SK-N-SH treated with all-trans-retinoic acid at 6 μM for 48 hours (cell line): ENCODE results near the gene CPSF4L.

Source experiments
- ATAC-seq: fragments of 200-7000 bp; cut with Tn5 transposase; 3 replicates; pipeline ENCODE4 v1.9.1; 2020; ENCODE audit warnings: mild to moderate bottlenecking, moderate library complexity
- ARNTL ChIP-seq: fragments of 450-650 bp; formaldehyde crosslinking; IDR thresholded peaks from 2 replicates; pipeline ENCODE4 v1.5.0; 2020; ENCODE audit warnings: low read depth, mild to moderate bottlenecking, moderate library complexity, borderline replicate concordance
- BACH2 ChIP-seq: fragments of 250-450 bp; sonication (Bioruptor Pico); IDR thresholded peaks from 2 replicates; pipeline ENCODE4 v1.9.0; 2021; ENCODE audit warnings: mild to moderate bottlenecking, borderline replicate concordance
- CREB5 ChIP-seq: fragments of 250-450 bp; sonication (Bioruptor Pico); IDR thresholded peaks from 2 replicates; pipeline ENCODE4 v1.5.1; 2020; ENCODE audit warnings: low read depth, mild to moderate bottlenecking, moderate library complexity
- CSDC2 ChIP-seq: fragments of 250-450 bp; sonication (Bioruptor Pico); IDR thresholded peaks from 2 replicates; pipeline ENCODE4 v1.5.0; 2020; ENCODE audit warnings: mild to moderate bottlenecking, moderate library complexity
- CSRNP3 ChIP-seq: fragments of 250-450 bp; sonication (Bioruptor Pico); IDR thresholded peaks from 2 replicates; pipeline ENCODE4 v1.5.1; 2021; ENCODE audit warnings: mild to moderate bottlenecking, moderate library complexity
- ESRRG ChIP-seq: fragments of 250-450 bp; sonication (Bioruptor Pico); IDR thresholded peaks from 2 replicates; pipeline ENCODE4 v1.6.1; 2021; ENCODE audit warnings: mild to moderate bottlenecking
- GLIS3 ChIP-seq: fragments of 250-450 bp; sonication (Bioruptor Pico); IDR thresholded peaks from 2 replicates; pipeline ENCODE4 v1.5.0; 2020; ENCODE audit warnings: mild to moderate bottlenecking, moderate library complexity
- ISL1 ChIP-seq: fragments of 250-450 bp; sonication (Bioruptor Pico); IDR thresholded peaks from 2 replicates; pipeline ENCODE4 v2.1.2; 2022; ENCODE audit warnings: mild to moderate bottlenecking, moderate library complexity
- OSR1 ChIP-seq: fragments of 250-450 bp; sonication (Bioruptor Pico); IDR thresholded peaks from 2 replicates; pipeline ENCODE4 v1.8.0; 2022; ENCODE audit warnings: moderate library complexity, mild to moderate bottlenecking, inconsistent platforms
- PATZ1 ChIP-seq: fragments of 250-450 bp; sonication (Bioruptor Pico); IDR thresholded peaks from 2 replicates; pipeline ENCODE4 v1.8.0; 2020; ENCODE audit warnings: mild to moderate bottlenecking, moderate library complexity, borderline replicate concordance
- PPARA ChIP-seq: fragments of 250-450 bp; sonication (Bioruptor Pico); IDR thresholded peaks from 2 replicates; pipeline ENCODE4 v1.5.0; 2020; ENCODE audit warnings: mild to moderate bottlenecking, borderline replicate concordance
- RARB ChIP-seq: fragments of 250-450 bp; sonication (Bioruptor Pico); IDR thresholded peaks from 2 replicates; pipeline ENCODE4 v1.8.0; 2021; ENCODE audit warnings: mild to moderate bottlenecking, moderate library complexity
- SNAI2 ChIP-seq: fragments of 250-450 bp; sonication (Bioruptor Pico); IDR thresholded peaks from 2 replicates; pipeline ENCODE4 v1.5.0; 2020; ENCODE audit warnings: mild to moderate bottlenecking, moderate library complexity
- TCF4 ChIP-seq: fragments of 250-450 bp; sonication (Bioruptor Pico); IDR thresholded peaks from 2 replicates; pipeline ENCODE4 v1.8.0; 2021; ENCODE audit warnings: mild to moderate bottlenecking, moderate library complexity, borderline replicate concordance
- TOX ChIP-seq: fragments of 250-450 bp; sonication (Bioruptor Pico); IDR thresholded peaks from 2 replicates; pipeline ENCODE4 v1.8.0; 2021; ENCODE audit warnings: mild to moderate bottlenecking, moderate library complexity, borderline replicate concordance
- TSHZ2 ChIP-seq: fragments of 250-450 bp; sonication (Bioruptor Pico); IDR thresholded peaks from 2 replicates; pipeline ENCODE4 v1.5.0; 2020; ENCODE audit warnings: mild to moderate bottlenecking, moderate library complexity
- ZFP3 ChIP-seq: fragments of 250-450 bp; sonication (Bioruptor Pico); IDR thresholded peaks from 2 replicates; pipeline ENCODE4 v1.5.0; 2020; ENCODE audit warnings: mild to moderate bottlenecking, moderate library complexity
- ZFP30 ChIP-seq: fragments of 450-650 bp; formaldehyde crosslinking; IDR thresholded peaks from 2 replicates; pipeline ENCODE4 v1.5.0; 2022; ENCODE audit warnings: mild to moderate bottlenecking, moderate library complexity
- ZNF565 ChIP-seq: fragments of 450-650 bp; formaldehyde crosslinking; conservative IDR thresholded peaks from 2 replicates; pipeline ENCODE4 v1.5.0; 2020; ENCODE audit warnings: low read depth, mild to moderate bottlenecking, moderate library complexity
- ZNF70 ChIP-seq: fragments of 450-650 bp; formaldehyde crosslinking; IDR thresholded peaks from 2 replicates; pipeline ENCODE4 v1.5.0; 2020; ENCODE audit warnings: mild to moderate bottlenecking, moderate library complexity
- ZNF8 ChIP-seq: fragments of 450-650 bp; formaldehyde crosslinking; IDR thresholded peaks from 2 replicates; pipeline ENCODE4 v1.5.0; 2020; ENCODE audit warnings: mild to moderate bottlenecking, moderate library complexity

The CPSF4L gene

GRCh38 chr17:73268582-73269328 is 7.1 kb upstream of the CPSF4L start:
- peak; percentile 39 for ATAC-seq
- TF ChIP-seq GLIS3 (CRISPR knock-in tag): no peak
- no peak for TF ChIP-seq ZNF70 (CRISPR knock-in tag)
- no peak for TF ChIP-seq ARNTL (CRISPR knock-in tag)
- TF ChIP-seq TSHZ2 (CRISPR knock-in tag): no peak

- TF ChIP-seq PPARA (no peak), CREB5 (CRISPR knock-in tag) (no peak), ESRRG (CRISPR knock-in tag) (no peak), TOX (CRISPR knock-in tag) (no peak), BACH2 (CRISPR knock-in tag) (no peak), ARNTL (CRISPR knock-in tag) (no peak), ZNF565 (CRISPR knock-in tag) (no peak), TCF4 (CRISPR knock-in tag) (no peak), PATZ1 (CRISPR knock-in tag) (no peak), CSRNP3 (CRISPR knock-in tag) (no peak), ZNF70 (CRISPR knock-in tag) (no peak), ISL1 (no peak), CSDC2 (no peak), ZNF8 (CRISPR knock-in tag) (no peak), ZFP3 (CRISPR knock-in tag) (no peak)
- TF ChIP-seq, all 23 proteins: peak for 0
- peak; percentile 16 for ATAC-seq
Measured at GRCh38 chr17:73267648-73268537, 6.2 kb upstream of the CPSF4L start.

GRCh38 chr17:73266796-73267195 is 5.1 kb upstream of the CPSF4L start:
- no peak for ATAC-seq

More at GRCh38 chr17:73266796-73267195, 5.1 kb upstream of the CPSF4L start:
- TF ChIP-seq RARB (CRISPR knock-in tag) (no peak), ZNF70 (CRISPR knock-in tag) (no peak), BACH2 (CRISPR knock-in tag) (no peak), PATZ1 (CRISPR knock-in tag) (no peak), ZFP3 (CRISPR knock-in tag) (no peak), ZNF565 (CRISPR knock-in tag) (no peak), TSHZ2 (CRISPR knock-in tag) (no peak), SNAI2 (no peak), CREB5 (CRISPR knock-in tag) (no peak), OSR1 (no peak), ZNF8 (CRISPR knock-in tag) (no peak), ARNTL (CRISPR knock-in tag) (no peak), ZFP30 (CRISPR knock-in tag) (no peak), ISL1 (no peak)
- TF ChIP-seq, all 23 proteins: peak for 0
